ENCODE measurements around the gene EIF1AY.
"Not testable (repeated sequence)": the region's sequence is repeated elsewhere in the genome, so short reads cannot be mapped to it uniquely, and the experiment has no call there.

The EIF1AY gene

GRCh38 chrY:20575531-20576121, at the start of gene EIF1AY:
EIF1AY (plus strand) TSS chrY:20575776; CDS start chrY:20575872, 96 bp downstream.
- peak in 4 of 14 donors; percentile 56 to 92 (median 82) for DNase-seq

DNA sequence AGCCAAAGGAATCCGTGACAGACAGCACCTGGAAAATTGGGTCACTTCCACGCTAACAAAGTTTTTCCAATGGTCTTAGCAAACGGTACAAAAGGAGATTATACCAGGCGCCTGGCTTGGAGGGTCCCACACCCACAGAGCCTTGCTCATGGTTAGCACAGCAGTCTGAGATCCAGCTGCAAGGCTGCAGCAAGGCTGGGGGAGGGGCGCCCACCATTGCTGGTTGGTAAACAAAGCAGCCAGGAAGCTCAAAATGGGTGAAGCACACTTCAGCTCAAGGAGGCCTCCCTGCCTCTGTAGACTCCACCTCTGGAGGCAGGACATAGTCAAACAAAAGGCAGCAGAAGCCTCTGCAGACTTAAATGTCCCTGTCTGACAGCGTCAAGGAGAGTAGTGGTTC, 47.1 kb upstream of the EIF1AY start:
- no peak for DNase-seq

GRCh38 chrY:20538186-20538585, 37.4 kb upstream of the EIF1AY start:
- DNase-seq = no peak

GRCh38 chrY:20538933-20539332, 36.6 kb upstream of the EIF1AY start:
- DNase-seq = no peak

DNA sequence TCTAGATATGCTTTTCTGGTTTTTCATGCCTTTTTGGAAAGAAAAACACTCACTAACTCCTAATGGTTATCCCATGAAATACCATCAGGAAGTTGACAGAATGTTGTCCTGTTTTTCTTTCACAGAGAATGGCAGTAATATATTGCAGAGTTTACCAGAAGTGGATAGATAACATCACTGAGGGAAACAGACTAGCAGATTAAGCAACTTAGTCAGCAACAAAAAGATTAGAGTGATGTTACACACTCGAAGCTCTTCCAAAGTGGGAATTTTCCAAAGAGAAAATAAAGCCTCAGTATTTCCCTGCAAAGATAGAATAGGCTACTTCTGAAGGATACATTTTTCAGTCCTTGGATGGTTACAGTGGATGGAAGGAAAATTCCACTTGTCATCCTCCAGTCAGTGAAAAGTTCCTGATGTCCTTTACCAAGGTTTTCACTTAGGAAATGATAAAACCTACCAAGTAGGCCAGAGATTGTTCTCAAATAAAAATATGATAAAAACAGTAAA, 31.1 kb upstream of the EIF1AY start:
- DNase-seq = no peak

DNA sequence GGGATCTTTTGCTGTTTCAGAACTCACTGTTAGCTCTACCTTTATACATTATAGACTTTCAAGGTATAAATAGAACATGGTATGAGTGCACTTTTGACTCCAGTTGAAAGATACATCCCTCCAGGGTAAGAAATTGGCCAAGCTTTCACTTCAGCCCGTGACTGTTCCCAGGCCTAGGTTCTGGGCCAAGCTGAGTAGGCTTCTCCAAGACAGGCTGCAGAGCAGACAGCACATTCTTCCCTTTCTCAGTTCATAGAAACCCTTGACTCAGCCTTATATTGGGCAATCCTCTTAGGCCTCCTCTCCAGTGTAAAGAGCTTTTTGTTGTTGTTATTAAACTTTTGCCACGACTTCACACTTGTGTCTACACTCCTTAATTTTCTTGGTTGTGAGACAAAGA, 29.5 kb upstream of the EIF1AY start:
- DNase-seq = no peak

GRCh38 chrY:20549289-20549688, 26.3 kb upstream of the EIF1AY start:
- DNase-seq = no peak

DNA sequence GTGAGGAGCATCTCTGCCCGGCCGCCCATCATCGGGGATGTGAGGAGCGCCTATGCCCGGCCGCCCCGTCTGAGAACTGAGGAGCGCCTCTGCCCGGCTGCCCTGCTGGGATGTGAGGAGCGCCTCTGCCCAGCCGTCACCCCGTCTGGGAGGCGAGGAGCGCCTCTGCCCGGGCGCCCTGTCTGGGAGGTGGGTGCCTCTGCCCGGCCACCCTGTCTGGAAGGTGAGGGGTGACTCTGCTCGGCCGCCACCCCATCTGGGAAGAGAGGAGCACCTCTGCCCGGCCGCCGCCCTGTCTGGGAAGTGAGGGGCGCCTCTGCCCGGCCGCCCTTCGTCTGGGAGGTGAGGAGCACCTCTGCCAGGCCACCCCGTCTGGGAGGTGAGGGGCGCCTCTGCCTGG, 23.7 kb upstream of the EIF1AY start:
- DNase-seq = no peak

DNA sequence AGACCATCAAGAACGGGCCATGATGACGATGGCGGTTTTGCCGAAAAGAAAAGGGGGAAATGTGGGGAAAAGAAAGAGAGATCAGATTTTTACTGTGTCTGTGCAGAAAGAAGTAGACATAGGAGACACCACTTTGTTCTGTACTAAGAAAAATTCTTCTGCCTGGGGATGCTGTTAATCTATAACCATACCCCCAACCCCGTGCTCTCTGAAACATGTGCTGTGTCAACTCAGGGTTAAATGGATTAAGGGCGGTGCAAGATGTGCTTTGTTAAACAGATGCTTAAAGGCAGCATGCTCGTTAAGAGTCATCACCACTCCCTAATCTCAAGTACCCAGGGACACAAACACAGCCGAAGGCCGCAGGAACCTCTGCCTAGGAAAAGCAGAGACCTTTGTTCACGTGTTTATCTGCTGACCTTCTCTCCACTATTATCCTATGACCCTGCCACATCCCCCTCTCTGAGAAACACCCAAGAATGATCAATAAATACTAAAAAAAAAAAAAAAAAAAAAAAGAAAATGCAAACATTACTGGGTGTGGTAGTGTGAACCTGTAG, 22.7 kb upstream of the EIF1AY start:
- not testable (repeated sequence) for DNase-seq

- DNase-seq = no peak
These were observed 19.8 kb upstream of the EIF1AY start for GRCh38 chrY:20555820-20556219.

- DNase-seq = no peak
These were observed 16.9 kb upstream of the EIF1AY start for GRCh38 chrY:20558677-20559076.

DNA sequence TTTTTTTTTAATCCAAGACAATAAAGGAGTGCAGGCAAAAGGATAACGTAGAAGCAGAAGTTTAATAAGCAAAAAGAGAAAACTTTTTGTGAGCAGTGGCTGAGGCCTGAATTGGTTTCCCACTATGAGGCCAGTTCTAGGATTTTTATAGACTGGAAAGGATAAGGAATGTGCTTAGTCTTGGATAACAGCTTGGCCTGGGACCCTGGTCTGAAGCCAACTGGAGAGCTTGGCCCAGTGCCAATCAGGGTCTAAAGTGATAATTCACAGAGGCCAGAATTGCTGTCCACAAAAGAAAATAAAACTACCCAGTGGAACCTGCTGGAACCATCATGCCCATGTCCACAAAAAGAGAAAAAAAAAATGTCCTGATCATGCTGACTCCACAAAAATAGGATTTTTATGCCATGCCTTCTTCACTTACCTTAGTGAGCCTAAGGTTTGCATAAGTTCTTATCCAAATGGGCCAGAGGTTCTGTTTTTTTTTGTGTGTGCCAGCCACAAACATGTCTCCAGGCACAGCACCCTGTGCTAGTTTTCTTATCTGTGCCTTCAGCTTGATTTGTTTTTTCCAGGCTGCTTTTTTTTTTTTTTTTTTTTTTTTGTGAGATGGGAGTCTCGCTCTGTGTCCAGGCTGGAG, 15.6 kb upstream of the EIF1AY start:
- no peak for DNase-seq

- DNase-seq = no peak
These were observed 4.3 kb upstream of the EIF1AY start for GRCh38 chrY:20571306-20571705.

DNA sequence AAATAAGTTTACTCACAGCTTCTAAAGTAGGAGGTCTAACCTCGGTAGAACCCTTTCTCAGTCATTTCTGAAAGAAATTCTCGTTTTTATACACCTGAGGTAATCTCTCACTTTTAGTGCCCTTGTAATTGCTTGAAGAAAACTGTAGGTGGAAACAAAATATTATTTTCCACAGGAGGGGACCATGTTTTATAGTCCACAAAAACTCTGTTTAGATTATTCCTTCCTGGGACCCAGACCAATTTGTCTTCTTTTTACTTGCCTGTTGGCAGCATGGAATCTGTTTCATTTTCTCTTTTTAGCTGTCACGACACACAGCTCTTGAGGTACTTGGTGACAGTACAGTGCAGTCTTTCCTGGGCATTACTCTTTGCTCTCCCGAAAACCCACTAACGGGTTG, 930 bp downstream of the EIF1AY start:
- DNase-seq = no peak

- no peak for DNase-seq
These were observed 2.6 kb downstream of the EIF1AY start for GRCh38 chrY:20578206-20578605.

- no peak for DNase-seq
These were observed 6.1 kb downstream of the EIF1AY start for GRCh38 chrY:20581687-20582086.

- no peak for DNase-seq
These were observed 10.6 kb downstream of the EIF1AY start for GRCh38 chrY:20586161-20586560.

All from C1 segment of cervical spinal cord (tissue), 14 donors.